MM.1S (cell line): ENCODE results near the gene GSS.

Experiments used
- DNase-seq: peaks from one replicate; pipeline ENCODE4 v3.0.0-alpha.2; 2015
- H2AFZ ChIP-seq: fragments of 300-600 bp; sonication (generic); 2 replicates; pipeline ENCODE4 v1.6.0; 2016; ENCODE audit warnings: antibody characterized with exemption, low read length
- H3F3A ChIP-seq: fragments of 300-600 bp; sonication (generic); 2 replicates; pipeline ENCODE4 v1.6.1; 2016; ENCODE audit warnings: mild to moderate bottlenecking, antibody characterized with exemption, low read length, moderate library complexity, mixed read lengths; ENCODE audit not compliant: insufficient read depth
- H3K27ac ChIP-seq: fragments of 300-600 bp; sonication (generic); 2 replicates; pipeline ENCODE4 v1.5.1; 2016; ENCODE audit warnings: mild to moderate bottlenecking, low read length
- H3K27me3 ChIP-seq: fragments of 300-600 bp; sonication (generic); replicated peaks from 2 replicates; pipeline ENCODE4 v1.6.0; 2016; ENCODE audit warnings: low read length; ENCODE audit not compliant: insufficient read depth
- H3K36me3 ChIP-seq: fragments of 300-600 bp; sonication (generic); replicated peaks from 2 replicates; pipeline ENCODE4 v1.6.1; 2016; ENCODE audit warnings: mild to moderate bottlenecking, low read length, mixed read lengths; ENCODE audit not compliant: insufficient read depth
- H3K4me1 ChIP-seq: fragments of 300-600 bp; sonication (generic); 2 replicates; pipeline ENCODE4 v1.6.1; 2016; ENCODE audit warnings: low read length, mixed read lengths
- H3K4me2 ChIP-seq: fragments of 300-600 bp; sonication (generic); 2 replicates; pipeline ENCODE4 v1.6.0; 2016; ENCODE audit warnings: low read depth, low read length
- H3K4me3 ChIP-seq: fragments of 300-600 bp; sonication (generic); 2 replicates; pipeline ENCODE4 v1.5.1; 2016; ENCODE audit warnings: low read length, mixed read lengths
- H3K79me2 ChIP-seq: fragments of 300-600 bp; sonication (generic); 2 replicates; pipeline ENCODE4 v1.6.1; 2016; ENCODE audit warnings: mixed run types, low read length, mixed read lengths
- H3K9ac ChIP-seq: fragments of 300-600 bp; sonication (generic); 2 replicates; pipeline ENCODE4 v1.6.1; 2016; ENCODE audit warnings: low read length, mixed read lengths
- H3K9me2 ChIP-seq: fragments of 300-600 bp; sonication (generic); replicated peaks from 2 replicates; pipeline ENCODE4 v1.6.1; 2016; ENCODE audit warnings: mild to moderate bottlenecking, low read length, mixed read lengths; ENCODE audit not compliant: insufficient read depth
- H3K9me3 ChIP-seq: fragments of 300-600 bp; sonication (generic); replicated peaks from 2 replicates; pipeline ENCODE4 v1.6.1; 2016; ENCODE audit warnings: mild to moderate bottlenecking, low read length, mixed read lengths; ENCODE audit not compliant: insufficient read depth
- H4K20me1 ChIP-seq: fragments of 300-600 bp; sonication (generic); 2 replicates; pipeline ENCODE4 v1.6.1; 2016; ENCODE audit warnings: mild to moderate bottlenecking, low read length, moderate library complexity, mixed read lengths; ENCODE audit not compliant: insufficient read depth
- EZH2 ChIP-seq: fragments of 300-600 bp; sonication (generic); optimal IDR thresholded peaks from 2 replicates; pipeline ENCODE3; 2017; ENCODE audit warnings: low read depth, mild to moderate bottlenecking, antibody characterized with exemption, low read length, mixed read lengths
- EZH2phosphoT487 ChIP-seq: fragments of 300-600 bp; sonication (generic); IDR thresholded peaks from 2 replicates; pipeline ENCODE4 v1.6.1; 2018; ENCODE audit warnings: antibody characterized with exemption, low read length
- TF ChIP-seq, protein P1 (sequence below): fragments of 300-600 bp; sonication (generic); IDR thresholded peaks from 2 replicates; pipeline ENCODE4 v1.5.1; 2016; ENCODE audit warnings: antibody characterized with exemption, low read length, mixed read lengths

GSS gene

DNA sequence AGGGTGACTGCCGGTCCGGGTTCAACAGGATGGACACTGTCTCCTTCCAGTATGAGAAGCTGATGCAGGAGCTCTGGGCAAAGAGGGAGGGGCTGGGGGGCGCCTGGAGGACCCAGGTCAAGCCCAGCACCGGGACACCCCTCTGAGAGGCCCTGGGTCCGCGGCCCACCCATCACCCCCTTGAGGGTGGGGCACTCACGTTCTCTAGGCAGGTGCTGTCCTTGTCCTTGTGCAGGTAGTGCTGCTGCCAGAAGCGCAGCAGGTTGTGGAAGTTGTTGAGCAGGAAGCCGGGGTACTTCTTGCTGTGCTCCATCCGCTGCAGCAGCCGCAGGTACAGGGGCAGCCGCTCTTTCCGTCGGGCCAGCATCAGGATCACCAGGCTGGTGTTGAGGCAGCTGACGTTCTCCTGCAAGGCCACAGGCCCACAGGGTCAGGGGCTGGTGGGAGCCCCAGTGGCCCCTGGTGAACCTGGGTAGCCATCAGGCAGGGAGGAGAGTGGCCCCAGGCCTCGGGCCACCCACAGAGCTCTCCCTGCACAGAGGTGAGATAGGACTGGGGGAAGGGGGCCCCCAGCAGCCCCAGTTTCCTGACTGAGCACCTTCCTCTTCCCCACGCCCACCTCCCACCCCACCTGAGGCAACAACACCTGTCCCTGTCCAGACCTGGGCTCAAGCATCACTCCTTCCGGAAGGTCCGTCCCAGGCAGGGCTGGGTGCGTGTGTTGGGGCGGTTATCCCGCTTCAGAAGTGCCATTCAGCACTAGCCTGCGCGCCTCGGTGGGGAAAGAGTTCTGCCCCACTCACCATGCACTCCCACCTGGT lies 47.8 kb upstream of the GSS start:
- H3K27me3 ChIP-seq = no peaks in the 10 kb centered on the region
- no peaks in the 10 kb centered on the region for H3K9me2 ChIP-seq
- TF ChIP-seq, protein P1, sequence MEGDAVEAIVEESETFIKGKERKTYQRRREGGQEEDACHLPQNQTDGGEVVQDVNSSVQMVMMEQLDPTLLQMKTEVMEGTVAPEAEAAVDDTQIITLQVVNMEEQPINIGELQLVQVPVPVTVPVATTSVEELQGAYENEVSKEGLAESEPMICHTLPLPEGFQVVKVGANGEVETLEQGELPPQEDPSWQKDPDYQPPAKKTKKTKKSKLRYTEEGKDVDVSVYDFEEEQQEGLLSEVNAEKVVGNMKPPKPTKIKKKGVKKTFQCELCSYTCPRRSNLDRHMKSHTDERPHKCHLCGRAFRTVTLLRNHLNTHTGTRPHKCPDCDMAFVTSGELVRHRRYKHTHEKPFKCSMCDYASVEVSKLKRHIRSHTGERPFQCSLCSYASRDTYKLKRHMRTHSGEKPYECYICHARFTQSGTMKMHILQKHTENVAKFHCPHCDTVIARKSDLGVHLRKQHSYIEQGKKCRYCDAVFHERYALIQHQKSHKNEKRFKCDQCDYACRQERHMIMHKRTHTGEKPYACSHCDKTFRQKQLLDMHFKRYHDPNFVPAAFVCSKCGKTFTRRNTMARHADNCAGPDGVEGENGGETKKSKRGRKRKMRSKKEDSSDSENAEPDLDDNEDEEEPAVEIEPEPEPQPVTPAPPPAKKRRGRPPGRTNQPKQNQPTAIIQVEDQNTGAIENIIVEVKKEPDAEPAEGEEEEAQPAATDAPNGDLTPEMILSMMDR = no peak
- TF ChIP-seq EZH2phosphoT487 (no peak), EZH2 (no peak)
- H3K79me2 ChIP-seq = no peaks in the 10 kb centered on the region
- no peaks in the 10 kb centered on the region for H3F3A ChIP-seq
- no peaks in the 10 kb centered on the region for H3K36me3 ChIP-seq
- H3K27ac ChIP-seq = no peak overlapping the region
- no peak overlapping the region for H3K4me3 ChIP-seq
- no peaks in the 10 kb centered on the region for H4K20me1 ChIP-seq
- DNase-seq = no peak
- H2AFZ ChIP-seq = no peak overlapping the region
- H3K4me2 ChIP-seq = no peak overlapping the region
- no peak overlapping the region for H3K9ac ChIP-seq
- H3K4me1 ChIP-seq = no peaks in the 10 kb centered on the region
- no peaks in the 10 kb centered on the region for H3K9me3 ChIP-seq

DNA sequence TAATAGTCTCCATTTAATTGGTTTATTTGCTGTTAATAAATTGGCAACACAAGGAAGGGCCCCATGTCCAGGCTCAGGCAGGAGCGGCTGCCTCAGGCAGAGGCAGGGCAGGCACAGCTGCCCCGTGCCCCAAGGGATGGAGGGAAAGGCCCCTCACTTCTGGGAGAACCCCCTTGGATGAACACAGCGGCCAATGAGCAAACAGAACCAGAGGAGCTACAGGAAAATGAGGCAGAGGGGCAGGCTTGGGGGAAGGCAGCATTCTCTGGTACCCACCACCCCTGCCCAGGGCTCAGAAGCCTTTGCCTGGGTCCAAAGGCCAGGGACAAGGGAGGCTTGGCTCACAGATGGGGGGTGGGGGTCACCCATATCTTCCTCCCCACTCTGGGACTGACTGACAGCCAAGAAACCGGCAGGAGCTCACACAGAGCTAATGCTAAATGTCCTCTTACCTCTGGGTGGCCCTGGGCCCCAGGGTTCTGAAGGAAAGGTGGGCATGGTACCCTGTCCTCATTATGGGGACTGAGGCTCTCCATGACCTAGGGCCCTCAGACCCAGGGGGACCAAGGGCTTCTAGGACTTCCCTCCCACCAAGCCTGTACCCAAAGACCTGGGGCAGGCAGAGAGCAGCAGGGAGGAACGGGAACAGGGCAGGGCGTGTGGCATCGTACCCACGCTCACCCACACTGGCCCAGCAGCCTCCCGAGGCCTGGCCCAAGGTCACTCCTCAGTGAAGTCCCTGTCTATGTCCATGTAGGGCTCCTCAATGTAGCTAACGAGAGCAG lies 47.0 kb upstream of the GSS start:
- H3K9ac ChIP-seq = no peak overlapping the region
- no peaks in the 10 kb centered on the region for H3F3A ChIP-seq
- no peaks in the 10 kb centered on the region for H3K36me3 ChIP-seq
- H3K27ac ChIP-seq = no peak overlapping the region
- no peaks in the 10 kb centered on the region for H3K79me2 ChIP-seq
- H3K4me2 ChIP-seq = no peak overlapping the region
- no peak for DNase-seq
- no peaks in the 10 kb centered on the region for H4K20me1 ChIP-seq
- H3K4me3 ChIP-seq = no peak overlapping the region
- H3K27me3 ChIP-seq = no peaks in the 10 kb centered on the region
- H3K9me3 ChIP-seq = no peaks in the 10 kb centered on the region
- no peaks in the 10 kb centered on the region for H3K9me2 ChIP-seq
- TF ChIP-seq EZH2 = no peak
- H2AFZ ChIP-seq = no peak overlapping the region
- no peaks in the 10 kb centered on the region for H3K4me1 ChIP-seq

DNA sequence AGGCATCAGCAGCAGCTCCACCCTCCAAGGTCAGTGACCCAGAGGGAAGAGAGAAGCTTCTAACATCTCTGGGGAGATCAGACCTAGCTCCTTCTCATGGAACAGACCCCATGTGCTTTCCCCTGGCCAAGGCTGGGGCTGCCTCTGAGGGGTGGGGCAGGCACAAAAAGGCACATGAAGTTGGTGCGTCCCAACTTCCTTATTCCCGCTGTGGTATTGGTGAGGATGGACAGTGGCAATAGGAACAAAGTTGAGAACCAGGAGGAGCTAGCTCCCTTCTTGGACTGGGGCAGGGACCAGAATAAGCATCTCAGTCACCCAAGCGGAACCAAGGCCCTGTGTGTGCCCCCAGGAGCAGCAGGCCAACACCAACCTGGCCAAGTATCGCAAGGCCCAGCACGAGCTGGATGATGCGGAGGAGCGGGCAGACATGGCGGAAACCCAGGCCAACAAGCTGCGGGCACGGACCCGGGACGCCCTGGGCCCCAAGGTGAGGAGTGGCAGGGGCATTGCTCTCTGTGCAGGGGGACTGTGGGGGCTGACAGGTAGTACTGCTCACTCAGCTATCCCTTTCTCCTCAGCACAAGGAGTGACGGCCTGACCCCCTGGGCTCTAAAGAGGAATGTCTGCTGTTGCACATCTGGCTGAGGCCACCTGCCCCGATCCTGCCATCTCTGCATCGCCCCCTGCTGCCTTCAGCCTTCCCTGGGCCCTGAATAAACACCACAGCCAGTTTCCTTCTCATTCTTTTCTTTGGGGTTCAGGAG lies 46.2 kb upstream of the GSS start:
- Histone ChIP-seq H4K20me1 (no peaks in the 10 kb centered on the region), H3K36me3 (no peaks in the 10 kb centered on the region), H3K9ac (no peak overlapping the region), H3K27ac (no peak overlapping the region), H3K4me3 (no peak overlapping the region), H3K4me1 (no peaks in the 10 kb centered on the region), H3K4me2 (no peak overlapping the region), H3K9me2 (no peaks in the 10 kb centered on the region), H2AFZ (no peak overlapping the region), H3K9me3 (no peaks in the 10 kb centered on the region), H3K27me3 (no peaks in the 10 kb centered on the region), H3F3A (no peaks in the 10 kb centered on the region), H3K79me2 (no peaks in the 10 kb centered on the region)
- TF ChIP-seq, protein P1 = peak; percentile 21; the same call in 1 of the 2 replicates
- no peak for TF ChIP-seq EZH2phosphoT487
- no peak for TF ChIP-seq EZH2
- no peak for DNase-seq
